NCI-H2081 treated with DMSO at 0.1 percent for 48 hours (cell line): ENCODE data around the gene H3-3A.

ENCODE experiments used
- DNase-seq: peaks from one replicate; lab custom pipeline; 2025; lab: John Stamatoyannopoulos, UW

H3-3A gene

DNA sequence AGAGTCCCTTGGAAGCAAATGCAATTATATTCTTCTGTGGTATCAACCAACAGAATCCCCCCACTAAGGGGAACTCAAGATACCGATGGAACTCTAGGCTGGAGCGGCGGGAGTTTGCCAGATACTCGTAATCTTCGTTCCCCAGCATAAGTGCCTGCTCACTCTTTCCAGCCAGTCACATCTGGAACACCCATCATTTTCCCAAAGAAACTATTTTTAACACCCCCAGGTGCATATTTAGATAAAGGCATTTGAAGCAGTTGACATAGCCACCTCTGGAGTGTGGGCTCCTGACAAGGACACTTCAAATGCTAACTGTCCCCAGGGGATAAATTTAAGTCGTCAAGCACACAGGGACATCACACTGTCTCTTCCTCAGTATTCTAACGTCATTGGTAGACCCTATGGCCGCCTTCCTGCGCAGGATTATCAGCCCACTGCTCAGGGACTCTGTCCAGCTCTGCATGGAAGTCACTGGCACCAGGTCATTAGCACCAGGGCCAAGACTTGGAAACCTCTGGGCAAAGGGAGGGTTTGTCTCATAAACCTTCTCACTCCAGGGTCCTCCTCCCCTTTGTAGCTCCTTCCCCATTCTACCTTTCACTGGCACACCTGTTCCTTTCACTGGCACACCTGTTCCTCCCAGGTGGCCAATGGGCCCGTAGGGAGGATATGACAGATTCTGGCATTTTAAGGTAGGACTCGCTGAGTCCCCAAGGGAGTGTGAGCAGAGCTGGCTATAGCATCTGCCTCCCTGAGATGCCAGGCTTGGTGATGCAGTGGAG is 48.8 kb downstream of the H3-3A start:
- DNase-seq = no peak

DNA sequence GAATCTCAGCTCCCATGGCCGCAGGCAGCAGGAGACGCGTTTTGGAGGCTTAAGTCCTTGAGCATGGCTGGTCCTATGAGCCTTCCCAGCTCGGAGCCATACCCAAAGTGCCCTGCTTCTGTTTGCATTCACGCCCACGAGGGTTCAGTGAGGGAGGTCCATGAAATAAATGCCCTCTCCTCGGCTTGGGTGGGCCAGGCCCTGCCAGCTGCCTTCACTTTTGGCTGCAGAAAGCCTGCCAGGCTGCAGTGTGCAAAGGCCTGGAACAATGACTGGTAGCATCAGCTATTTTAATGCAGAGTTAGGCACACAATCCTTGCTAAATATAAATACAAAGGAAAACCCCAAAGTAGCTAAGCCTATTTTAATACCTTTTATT is 49.4 kb downstream of the H3-3A start:
- no peak for DNase-seq

DNA sequence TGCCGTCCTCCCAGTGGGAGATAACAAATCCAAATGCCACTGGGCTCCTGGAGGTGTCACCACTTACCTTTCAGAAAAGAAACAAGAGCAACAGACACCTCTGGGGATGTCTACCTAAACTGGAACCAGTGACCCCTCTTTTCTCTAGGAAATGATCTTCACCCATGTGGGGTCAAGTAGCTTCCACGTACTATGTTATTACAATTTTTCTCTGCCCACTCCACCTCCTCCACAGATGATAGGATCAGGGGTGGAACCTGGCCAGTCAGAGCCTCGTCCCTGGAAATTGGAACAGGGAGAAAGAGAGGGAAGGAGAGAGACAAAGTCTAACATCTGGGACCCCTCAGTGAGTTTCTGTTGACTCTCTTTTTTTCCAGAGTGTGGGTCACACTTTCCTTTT is 50.1 kb downstream of the H3-3A start:
- no peak for DNase-seq

DNA sequence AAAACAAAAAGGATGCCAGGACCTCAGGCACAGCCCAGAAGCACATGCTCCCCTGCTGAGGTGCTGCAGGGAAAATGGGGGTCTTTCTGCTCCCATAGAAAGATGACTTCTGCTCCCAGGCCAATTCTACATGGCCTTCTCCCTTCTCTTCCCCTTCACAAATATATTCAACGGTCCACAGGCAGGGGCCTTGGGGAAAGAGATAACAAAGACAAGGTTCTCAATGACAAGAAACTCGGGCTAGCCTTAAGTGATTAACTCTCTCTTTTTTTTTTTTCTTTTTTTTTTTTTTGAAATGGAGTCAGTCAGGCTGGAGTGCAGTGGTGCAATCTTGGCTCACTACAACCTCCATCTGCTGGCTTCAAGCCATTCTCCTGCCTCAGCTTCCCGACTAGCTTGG is 54.2 kb downstream of the H3-3A start:
- no peak for DNase-seq

DNA sequence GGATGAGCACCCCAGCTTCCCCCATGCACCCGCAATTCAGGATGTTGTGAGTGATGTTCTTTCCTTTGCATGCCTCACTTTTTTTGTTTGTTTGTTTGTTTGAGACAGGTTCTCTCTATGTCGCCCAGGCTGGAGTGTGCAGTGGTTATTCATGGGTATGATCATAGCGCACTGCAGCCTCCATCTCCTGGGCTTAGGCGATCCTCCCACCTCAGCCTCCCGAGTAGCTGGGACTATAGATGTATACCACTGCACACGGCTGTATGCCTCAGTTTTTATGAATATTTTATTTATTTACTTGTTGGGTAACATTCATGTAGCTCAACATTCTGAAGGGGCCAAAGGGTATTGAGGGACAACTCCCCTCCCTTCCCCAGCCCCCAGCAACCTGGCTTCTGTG is 54.8 kb downstream of the H3-3A start:
- no peak for DNase-seq

DNA sequence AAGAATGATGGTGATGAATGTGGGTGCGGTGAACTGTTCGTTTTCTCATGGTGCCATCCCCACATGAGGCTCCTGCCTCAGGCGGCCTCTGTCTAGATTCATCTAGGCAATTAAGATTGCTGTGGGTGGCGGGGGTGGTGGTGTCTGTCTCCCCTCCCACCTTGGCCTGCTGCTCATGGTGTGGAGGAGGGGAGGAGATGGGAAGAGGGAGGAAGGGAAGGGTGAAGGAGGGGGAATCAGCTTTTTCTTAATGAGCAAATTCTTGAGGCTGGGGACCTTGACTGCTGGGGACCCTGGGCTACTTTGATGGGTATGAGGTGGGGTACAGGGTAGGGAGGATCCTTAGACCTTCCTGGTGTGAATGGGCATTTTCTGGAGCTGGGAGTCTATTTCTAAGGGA is 55.8 kb downstream of the H3-3A start:
- no peak for DNase-seq

DNA sequence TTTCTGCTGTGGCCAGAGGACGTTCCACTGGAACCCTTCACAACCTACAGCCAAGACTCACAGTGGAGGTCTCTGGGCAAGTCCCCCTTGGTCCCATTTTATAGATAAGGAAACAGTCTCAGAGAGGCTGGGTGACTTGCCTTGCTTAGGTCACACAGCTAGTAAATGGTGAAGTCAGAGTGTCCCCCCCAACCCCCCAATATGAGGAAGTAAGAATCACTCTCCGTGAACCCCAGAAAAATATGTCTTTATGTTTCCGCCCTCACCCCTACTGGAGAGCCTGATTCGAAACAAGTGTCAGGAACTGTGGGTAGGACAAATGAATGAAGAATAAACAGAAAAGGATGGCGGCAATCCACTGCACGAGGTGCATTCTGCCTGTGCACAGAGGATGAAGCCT is 56.7 kb downstream of the H3-3A start:
- DNase-seq = no peak

DNA sequence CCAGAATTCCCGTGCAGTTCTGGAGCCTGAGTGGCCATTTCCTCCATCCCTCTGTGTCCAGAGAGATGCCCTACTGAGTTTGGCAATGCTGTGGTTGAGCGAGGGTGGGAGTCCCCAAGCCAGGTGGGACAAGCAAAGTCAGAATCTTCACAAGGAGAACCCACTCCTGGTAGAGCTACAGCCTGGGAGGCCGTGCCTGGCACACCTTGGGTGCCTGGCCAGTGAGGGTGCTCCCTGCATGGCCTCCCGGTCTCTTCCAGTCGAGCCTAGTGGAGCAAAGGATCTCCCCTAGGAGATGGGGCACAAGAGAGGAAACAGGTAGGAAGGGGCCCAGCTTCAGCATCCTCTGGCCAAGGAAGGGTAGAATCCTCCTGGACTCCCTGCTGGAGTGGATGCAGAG is 57.9 kb downstream of the H3-3A start:
- no peak for DNase-seq

DNA sequence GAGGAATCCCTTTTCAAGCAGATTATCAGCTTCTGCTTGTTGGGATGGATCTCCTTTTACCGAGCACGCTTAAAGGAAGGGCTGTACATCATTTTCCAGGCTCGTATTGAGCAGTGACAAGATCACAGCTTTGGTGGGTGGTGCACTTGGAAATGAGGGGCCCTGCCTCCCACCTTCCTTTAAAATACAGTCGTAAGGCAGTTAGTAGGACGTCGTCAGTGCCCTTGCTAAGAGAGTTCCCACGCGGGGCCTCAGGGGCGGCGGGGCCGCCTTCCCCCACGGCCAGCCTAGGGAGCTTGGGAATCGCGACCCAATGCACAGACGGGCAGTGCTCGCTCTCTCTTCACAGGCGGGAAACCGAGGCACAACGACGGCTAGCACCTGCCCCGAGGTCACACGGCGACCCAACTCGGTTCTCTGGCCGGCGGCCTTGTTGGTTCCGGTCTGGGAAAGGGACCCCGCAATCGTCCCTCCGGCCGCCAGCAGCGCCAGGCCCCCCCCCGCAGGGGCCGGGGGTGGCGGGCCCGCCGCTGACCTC is 58.6 kb downstream of the H3-3A start:
- DNase-seq = no peak
